ENCODE data around the gene OR13C2. TPM values are rescaled to one million over a fixed set of nuclear protein-coding genes. Genes with fewer than 3 reads are reported as not detected.

Gene OR13C2, protein sequence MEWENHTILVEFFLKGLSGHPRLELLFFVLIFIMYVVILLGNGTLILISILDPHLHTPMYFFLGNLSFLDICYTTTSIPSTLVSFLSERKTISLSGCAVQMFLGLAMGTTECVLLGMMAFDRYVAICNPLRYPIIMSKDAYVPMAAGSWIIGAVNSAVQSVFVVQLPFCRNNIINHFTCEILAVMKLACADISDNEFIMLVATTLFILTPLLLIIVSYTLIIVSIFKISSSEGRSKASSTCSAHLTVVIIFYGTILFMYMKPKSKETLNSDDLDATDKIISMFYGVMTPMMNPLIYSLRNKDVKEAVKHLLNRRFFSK
- not detected for total RNA-seq

DNA sequence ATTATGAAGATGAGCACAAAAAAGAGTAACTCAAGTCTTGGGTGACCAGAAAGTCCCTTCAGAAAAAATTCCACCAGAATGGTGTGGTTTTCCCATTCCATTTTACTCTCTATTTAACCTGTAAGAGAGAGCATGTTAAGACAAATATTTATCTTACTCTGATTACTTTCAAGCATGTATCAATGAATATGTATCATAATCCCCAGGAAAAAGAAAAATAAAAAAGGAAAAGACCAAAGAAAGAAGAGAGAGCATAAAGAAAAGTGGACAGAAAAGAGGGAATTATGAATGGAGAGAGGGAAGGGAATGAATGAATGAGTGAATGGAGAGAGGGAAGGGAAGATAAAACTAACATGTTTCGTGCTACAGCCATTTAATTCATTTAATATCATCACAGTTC is at the start of gene OR13C2:
OR13C2 (minus strand) TSS at position 101 of the 400 bp plus-strand sequence; CDS start at position 101, 0 bp downstream.

DNA sequence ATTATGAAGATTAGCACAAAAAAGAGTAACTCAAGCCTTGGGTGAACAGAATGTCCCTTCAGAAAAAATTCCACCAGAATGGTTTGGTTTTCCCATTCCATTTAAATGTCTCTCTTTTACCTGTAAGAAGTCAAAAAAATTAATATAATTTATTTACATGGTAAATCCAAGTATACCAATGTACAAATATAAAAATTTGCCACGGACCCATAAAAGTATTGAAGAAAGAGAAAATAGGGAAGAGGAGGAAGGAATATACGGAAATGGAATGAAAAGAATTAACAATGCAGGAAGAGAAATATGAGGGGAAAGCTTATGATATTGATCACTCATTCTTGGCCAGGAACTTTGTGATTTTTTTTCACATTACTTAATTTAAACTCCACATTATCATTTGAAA is 12.7 kb upstream of the OR13C2 start, which contains the start of gene OR13C9:
OR13C9 (minus strand) TSS at position 101 of the 400 bp plus-strand sequence; CDS start at position 101, 0 bp downstream.

DNA sequence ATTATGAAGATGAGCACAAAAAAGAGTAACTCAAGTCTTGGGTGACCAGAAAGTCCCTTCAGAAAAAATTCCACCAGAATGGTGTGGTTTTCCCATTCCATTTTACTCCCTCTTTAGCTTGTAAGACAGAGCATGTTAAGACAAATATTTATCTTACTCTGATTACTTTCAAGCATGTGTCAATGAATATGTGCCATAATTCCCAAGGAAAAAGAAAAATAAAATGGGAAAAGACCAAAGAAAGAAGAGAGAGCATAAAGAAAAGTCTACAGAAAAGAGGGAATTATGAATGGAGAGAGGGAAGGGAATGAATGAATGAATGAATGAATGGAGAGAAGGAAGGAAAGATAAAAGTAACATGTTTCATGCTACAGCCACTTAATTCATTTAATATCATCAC is 6.1 kb downstream of the OR13C2 start, which contains the start of gene OR13C5:
OR13C5 (minus strand) TSS at position 101 of the 400 bp plus-strand sequence; CDS start at position 101, 0 bp downstream.

DNA sequence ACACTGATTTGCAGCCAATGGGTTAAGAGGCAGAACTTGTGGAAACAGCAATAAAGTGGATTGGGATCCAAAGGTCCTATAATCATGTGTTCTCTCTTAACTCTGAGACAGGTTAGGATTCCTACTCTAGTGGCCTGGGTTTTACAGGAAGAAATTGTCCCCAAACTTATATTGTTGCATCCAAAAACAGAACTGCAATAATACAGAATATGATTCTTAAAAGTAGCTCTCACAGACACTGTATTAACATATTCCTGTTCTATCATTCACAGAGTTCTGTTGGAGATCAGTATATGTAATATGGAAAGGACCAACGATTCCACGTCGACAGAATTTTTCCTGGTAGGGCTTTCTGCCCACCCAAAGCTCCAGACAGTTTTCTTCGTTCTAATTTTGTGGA is 36.6 kb downstream of the OR13C2 start, which contains the start of gene OR13C8:
OR13C8 (plus strand) TSS at position 301 of the 400 bp plus-strand sequence; CDS start at position 301, 0 bp downstream.

Other genes with a start within 250 kb of the OR13C2 start
- not detected for gene OR13F1, start 101.4 kb downstream of the OR13C2 start, total RNA-seq
- gene OR13C4, start 78.4 kb downstream of the OR13C2 start, total RNA-seq, result not detected
- gene OR13C3, start 68.8 kb downstream of the OR13C2 start, total RNA-seq, result not detected
- gene OR13C8, start 36.5 kb downstream of the OR13C2 start, total RNA-seq, result not detected
- not detected for gene OR13C5, start 6.2 kb downstream of the OR13C2 start, total RNA-seq
- not detected for gene OR13C9, start 12.6 kb upstream of the OR13C2 start, total RNA-seq
- not detected for gene OR13D1, start 88.9 kb upstream of the OR13C2 start, total RNA-seq
- 37.6 TPM for gene NIPSNAP3A, start 142.1 kb upstream of the OR13C2 start, total RNA-seq
- 7.0 TPM for gene NIPSNAP3B, start 158.5 kb upstream of the OR13C2 start, total RNA-seq